Measurements from ENCODE around the gene RPTOR. TPM values are rescaled to one million over a fixed set of nuclear protein-coding genes. Genes with fewer than 3 reads are reported as not detected.

Gene RPTOR
- 10 to 100 TPM; 18.7 to 35.4 (median 21.0) TPM for total RNA-seq

- TF ChIP-seq, protein P1, sequence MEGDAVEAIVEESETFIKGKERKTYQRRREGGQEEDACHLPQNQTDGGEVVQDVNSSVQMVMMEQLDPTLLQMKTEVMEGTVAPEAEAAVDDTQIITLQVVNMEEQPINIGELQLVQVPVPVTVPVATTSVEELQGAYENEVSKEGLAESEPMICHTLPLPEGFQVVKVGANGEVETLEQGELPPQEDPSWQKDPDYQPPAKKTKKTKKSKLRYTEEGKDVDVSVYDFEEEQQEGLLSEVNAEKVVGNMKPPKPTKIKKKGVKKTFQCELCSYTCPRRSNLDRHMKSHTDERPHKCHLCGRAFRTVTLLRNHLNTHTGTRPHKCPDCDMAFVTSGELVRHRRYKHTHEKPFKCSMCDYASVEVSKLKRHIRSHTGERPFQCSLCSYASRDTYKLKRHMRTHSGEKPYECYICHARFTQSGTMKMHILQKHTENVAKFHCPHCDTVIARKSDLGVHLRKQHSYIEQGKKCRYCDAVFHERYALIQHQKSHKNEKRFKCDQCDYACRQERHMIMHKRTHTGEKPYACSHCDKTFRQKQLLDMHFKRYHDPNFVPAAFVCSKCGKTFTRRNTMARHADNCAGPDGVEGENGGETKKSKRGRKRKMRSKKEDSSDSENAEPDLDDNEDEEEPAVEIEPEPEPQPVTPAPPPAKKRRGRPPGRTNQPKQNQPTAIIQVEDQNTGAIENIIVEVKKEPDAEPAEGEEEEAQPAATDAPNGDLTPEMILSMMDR (IDR thresholded peaks at IDR 0.05; ENCODE audit: low read depth) = no peak
Observed at GRCh38 chr17:80544655-80545498, at the start of gene RPTOR. TSS of gene RPTOR (plus strand) at chr17:80544838. CDS start at chr17:80545630, 792 bp downstream.

GRCh38 chr17:80497726-80498241 is 46.9 kb upstream of the RPTOR start:
- TF ChIP-seq, protein P1 (IDR thresholded peaks at IDR 0.05; ENCODE audit: low read depth) = no peak

DNA sequence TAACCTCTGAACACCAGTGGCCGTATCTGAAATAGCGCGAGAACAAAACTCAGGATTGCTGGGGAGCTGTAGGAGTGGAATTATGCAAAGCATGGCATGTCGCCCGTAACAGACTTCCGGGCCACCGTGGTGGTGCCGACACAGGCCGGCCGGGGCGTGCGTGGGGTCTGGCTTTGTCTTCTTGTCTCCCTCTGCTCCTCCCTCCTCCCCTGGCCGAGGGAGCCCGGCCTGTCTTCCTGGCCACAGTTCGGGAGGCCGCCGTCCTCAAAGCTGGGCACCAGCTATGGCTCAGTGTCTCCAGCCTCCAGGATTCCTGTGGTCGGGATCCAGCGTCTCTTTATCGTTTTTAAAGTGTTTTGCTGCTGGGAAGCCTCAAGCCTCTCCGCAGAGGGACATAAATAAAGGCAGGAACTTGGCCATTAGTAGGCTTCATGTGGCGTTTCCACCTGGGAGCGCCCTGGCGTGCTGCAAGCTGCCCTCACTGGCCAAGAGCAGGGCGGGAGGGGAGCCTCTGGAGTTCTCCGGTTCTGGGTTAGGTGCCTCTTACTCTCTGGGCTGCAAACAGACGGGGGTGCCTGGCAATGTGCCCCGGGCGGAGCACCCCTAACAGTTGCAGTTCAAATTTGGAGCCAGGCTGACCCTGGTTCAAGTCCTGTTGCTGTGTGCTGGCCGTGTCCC is 46.3 kb upstream of the RPTOR start:
- TF ChIP-seq, protein P1 (IDR thresholded peaks at IDR 0.05; ENCODE audit: low read depth) = no peak

GRCh38 chr17:80498920-80499410 is 45.7 kb upstream of the RPTOR start:
- TF ChIP-seq, protein P1 (IDR thresholded peaks at IDR 0.05; ENCODE audit: low read depth) = no peak

- TF ChIP-seq, protein P1 (IDR thresholded peaks at IDR 0.05; ENCODE audit: low read depth) = no peak
Observed at GRCh38 chr17:80499560-80499959, 45.1 kb upstream of the RPTOR start.

GRCh38 chr17:80499961-80500665 is 44.5 kb upstream of the RPTOR start:
- TF ChIP-seq, protein P1 (IDR thresholded peaks at IDR 0.05; ENCODE audit: low read depth) = no peak
